Keratinocyte (primary cell): ENCODE results near the gene RRAGD. TPM values are rescaled to one million over a fixed set of nuclear protein-coding genes. Genes with fewer than 3 reads are reported as not detected.

Experiments used
- DNase-seq: peaks from one replicate; pipeline ENCODE4 v3.0.0-alpha.2; 2011; ENCODE audit warnings: low read depth, missing footprints, low spot score
- FAIRE-seq: peaks from 2 replicates; lab custom pipeline; 2011; peaks lifted over from hg19 to GRCh38; lab: Jason Lieb, UNC
- H2AFZ ChIP-seq: 2 replicates; pipeline ENCODE4 v1.6.0; 2012; ENCODE audit warnings: low read length, control low read depth, inconsistent platforms; ENCODE audit not compliant: control insufficient read depth
- H3K27ac ChIP-seq: 2 replicates; pipeline ENCODE4 v1.5.1; 2011; ENCODE audit warnings: low read length; ENCODE audit not compliant: control insufficient read depth, insufficient read depth
- H3K27me3 ChIP-seq: 3 replicates; pipeline ENCODE4 v1.6.0; 2011; ENCODE audit warnings: low read length; ENCODE audit not compliant: control insufficient read depth, insufficient read depth; ENCODE audit errors: extremely low read depth
- H3K36me3 ChIP-seq, 2 experiments: 2 replicates in 1 of 2; 3 replicates in 1 of 2; pipeline ENCODE4 v1.5.1; 2011; ENCODE audit warnings: low read length in 2 of 2, mild to moderate bottlenecking in 1 of 2; ENCODE audit not compliant: control insufficient read depth in 2 of 2, insufficient read depth in 2 of 2; ENCODE audit errors: extremely low read depth in 1 of 2
- H3K4me1 ChIP-seq: 3 replicates; pipeline ENCODE4 v1.5.1; 2011; ENCODE audit warnings: low read length; ENCODE audit not compliant: control insufficient read depth, insufficient read depth; ENCODE audit errors: extremely low read depth
- H3K4me2 ChIP-seq: 3 replicates; pipeline ENCODE4 v1.6.0; 2011; ENCODE audit warnings: low read depth, low read length; ENCODE audit not compliant: control insufficient read depth, insufficient read depth; ENCODE audit errors: extremely low read depth
- H3K4me3 ChIP-seq, 3 experiments: fragments of 200-600 bp in 1 of 3; sonication (generic) in 1 of 3; 2 replicates in 2 of 3; 3 replicates in 1 of 3; pipeline ENCODE4 v1.5.1; 2011 to 2016; ENCODE audit warnings: low read length in 3 of 3, mild to moderate bottlenecking in 3 of 3, control low read depth in 2 of 3, inconsistent platforms in 1 of 3, low read depth in 1 of 3, mixed read lengths in 1 of 3, mixed run types in 1 of 3, moderate library complexity in 1 of 3; ENCODE audit not compliant: control insufficient read depth in 2 of 3, insufficient read depth in 2 of 3; ENCODE audit errors: extremely low read depth in 1 of 3
- H3K79me2 ChIP-seq: 2 replicates; pipeline ENCODE4 v1.6.0; 2012; ENCODE audit warnings: low read length; ENCODE audit not compliant: control insufficient read depth, insufficient read depth
- H3K9ac ChIP-seq: 3 replicates; pipeline ENCODE4 v1.6.0; 2011; ENCODE audit warnings: low read length; ENCODE audit not compliant: control insufficient read depth, insufficient read depth; ENCODE audit errors: extremely low read depth
- H3K9me1 ChIP-seq: 3 replicates; pipeline ENCODE4 v1.6.0; 2011; ENCODE audit warnings: low read length; ENCODE audit not compliant: control insufficient read depth, insufficient read depth; ENCODE audit errors: extremely low read depth
- H3K9me3 ChIP-seq: 2 replicates; pipeline ENCODE4 v1.5.1; 2012; ENCODE audit warnings: low read depth, low read length; ENCODE audit not compliant: control insufficient read depth
- H4K20me1 ChIP-seq: 3 replicates; pipeline ENCODE4 v1.6.0; 2011; ENCODE audit warnings: low read length; ENCODE audit not compliant: control insufficient read depth, insufficient read depth; ENCODE audit errors: extremely low read depth
- EZH2 ChIP-seq: IDR thresholded peaks from one replicate; pipeline ENCODE4 v1.6.1; 2012; ENCODE audit warnings: inconsistent platforms, mild to moderate bottlenecking, low read length, moderate library complexity
- dilution Hi-C: fragments of 300-500 bp; cut with MboI; formaldehyde crosslinking; loops from one replicate; pipeline ENCODE4 v1.7.0; 2020; ENCODE audit warnings: low sequenced_read_pairs; ENCODE audit not compliant: extremely low pct_ligation_motif_present
- polyA plus RNA-seq, 5 experiments: library from polyadenylated mRNA; depleted of rRNA in 3 of 5; stranded (reverse) in 3 of 5; stranded (forward) in 1 of 5; unstranded in 1 of 5; fragments of >200 nt; gene quantifications; 1 replicate in 1 of 5; 2 replicates in 3 of 5; 3 replicates in 1 of 5; pipeline versions ENCODE4 v1.2.1 to v1.2.3, GENCODE V29; 2011 to 2012; ENCODE audit warnings: missing spikeins in 2 of 5, low read depth in 1 of 5, low replicate concordance in 1 of 5
- TF ChIP-seq, protein P1 (sequence below), 3 experiments: IDR thresholded peaks in 1 of 3; conservative IDR thresholded peaks in 1 of 3; optimal IDR thresholded peaks in 1 of 3; 2 replicates in 2 of 3; 3 replicates in 1 of 3; pipeline versions ENCODE3 to v1.5.1; 2011; ENCODE audit warnings: low read length in 3 of 3, mild to moderate bottlenecking in 3 of 3, moderate library complexity in 2 of 3, control low read depth in 1 of 3, inconsistent platforms in 1 of 3; ENCODE audit not compliant: insufficient read depth in 2 of 3; ENCODE audit errors: extremely low read depth in 1 of 3

RRAGD gene
- polyA plus RNA-seq, 1 donor (not counting 4 experiments of a cell fraction or from before 2014, with no cell fraction given): 0.18 TPM

DNA sequence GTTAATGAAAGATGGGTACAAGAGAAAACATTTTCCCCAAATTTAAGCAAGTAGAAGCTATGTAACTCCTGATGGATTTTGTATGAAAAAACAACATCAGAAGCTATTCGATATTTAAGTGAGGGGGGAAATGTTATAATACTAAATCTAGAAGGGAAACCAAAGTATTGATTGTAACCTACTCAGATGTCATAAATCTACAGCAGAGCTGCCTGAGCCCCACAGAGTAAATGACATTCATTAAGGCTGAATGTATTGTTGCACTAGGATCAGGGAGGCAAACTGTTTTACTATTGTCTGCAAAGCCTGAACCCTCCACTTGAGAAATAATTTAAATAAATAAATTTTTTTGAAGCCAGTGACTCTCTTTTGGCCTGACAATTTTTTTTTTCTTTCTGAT lies 40.2 kb upstream of the RRAGD start:
- Histone ChIP-seq H3K79me2 (no peaks in the 10 kb centered on the region), H3K4me2 (no peak overlapping the region), H3K27me3 (no peaks in the 10 kb centered on the region), H3K4me3 (no peak overlapping the region), H3K9me1 (no peaks in the 10 kb centered on the region), H3K9me3 (no peaks in the 10 kb centered on the region), H3K9ac (no peak overlapping the region), H3K27ac (no peak overlapping the region), H2AFZ (no peak overlapping the region), H4K20me1 (no peaks in the 10 kb centered on the region), H3K36me3 (no peaks in the 10 kb centered on the region), H3K4me1 (no peaks in the 10 kb centered on the region)
- dilution Hi-C loops: no loop called here
- TF ChIP-seq, protein P1, sequence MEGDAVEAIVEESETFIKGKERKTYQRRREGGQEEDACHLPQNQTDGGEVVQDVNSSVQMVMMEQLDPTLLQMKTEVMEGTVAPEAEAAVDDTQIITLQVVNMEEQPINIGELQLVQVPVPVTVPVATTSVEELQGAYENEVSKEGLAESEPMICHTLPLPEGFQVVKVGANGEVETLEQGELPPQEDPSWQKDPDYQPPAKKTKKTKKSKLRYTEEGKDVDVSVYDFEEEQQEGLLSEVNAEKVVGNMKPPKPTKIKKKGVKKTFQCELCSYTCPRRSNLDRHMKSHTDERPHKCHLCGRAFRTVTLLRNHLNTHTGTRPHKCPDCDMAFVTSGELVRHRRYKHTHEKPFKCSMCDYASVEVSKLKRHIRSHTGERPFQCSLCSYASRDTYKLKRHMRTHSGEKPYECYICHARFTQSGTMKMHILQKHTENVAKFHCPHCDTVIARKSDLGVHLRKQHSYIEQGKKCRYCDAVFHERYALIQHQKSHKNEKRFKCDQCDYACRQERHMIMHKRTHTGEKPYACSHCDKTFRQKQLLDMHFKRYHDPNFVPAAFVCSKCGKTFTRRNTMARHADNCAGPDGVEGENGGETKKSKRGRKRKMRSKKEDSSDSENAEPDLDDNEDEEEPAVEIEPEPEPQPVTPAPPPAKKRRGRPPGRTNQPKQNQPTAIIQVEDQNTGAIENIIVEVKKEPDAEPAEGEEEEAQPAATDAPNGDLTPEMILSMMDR (optimal IDR thresholded peaks at IDR 0.05 in 1 of 3, IDR thresholded peaks at IDR 0.05 in 1 of 3, conservative IDR thresholded peaks at IDR 0.05 in 1 of 3; ENCODE audit: extremely low read depth in 1 of 3, insufficient read depth in 2 of 3, low read length in 3 of 3): no peak
- no peak for TF ChIP-seq EZH2
- FAIRE-seq (no peak), DNase-seq (no peak)

DNA sequence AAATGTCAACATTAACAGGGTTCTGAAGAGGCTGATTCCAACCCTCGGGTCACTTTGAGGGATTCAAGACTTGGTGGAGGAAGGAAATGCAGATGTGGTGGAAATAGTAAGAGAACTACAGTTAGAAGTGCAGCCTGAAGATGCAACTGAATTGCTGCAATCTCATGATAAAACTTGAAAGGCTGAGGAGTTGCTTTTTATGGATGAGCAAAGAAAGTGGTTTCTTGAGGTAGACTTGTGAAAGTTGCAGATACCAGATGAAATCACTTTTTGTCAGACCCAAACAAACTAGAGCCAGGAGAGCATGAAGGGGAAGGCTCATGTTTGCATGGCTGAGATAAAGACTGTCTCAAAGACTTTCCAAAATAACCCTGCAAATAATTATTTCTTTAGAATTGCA lies 37.1 kb upstream of the RRAGD start:
- Histone ChIP-seq H3K27ac (no peak overlapping the region), H4K20me1 (no peaks in the 10 kb centered on the region), H3K9me1 (no peaks in the 10 kb centered on the region), H3K4me3 (no peak overlapping the region), H3K36me3 (no peaks in the 10 kb centered on the region), H3K9me3 (no peaks in the 10 kb centered on the region), H3K9ac (no peak overlapping the region), H3K4me2 (no peak overlapping the region), H3K4me1 (no peaks in the 10 kb centered on the region), H3K27me3 (no peaks in the 10 kb centered on the region), H3K79me2 (no peaks in the 10 kb centered on the region), H2AFZ (no peak overlapping the region)
- dilution Hi-C loops: no loop called here
- FAIRE-seq (no peak), DNase-seq (no peak)
- TF ChIP-seq, protein P1 (optimal IDR thresholded peaks at IDR 0.05 in 1 of 3, IDR thresholded peaks at IDR 0.05 in 1 of 3, conservative IDR thresholded peaks at IDR 0.05 in 1 of 3; ENCODE audit: extremely low read depth in 1 of 3, insufficient read depth in 2 of 3, low read length in 3 of 3): no peak
- TF ChIP-seq EZH2: no peak
